Activated CD4-positive, alpha-beta T cell treated with anti-CD3 and anti-CD28 coated beads for 36 hours (primary cell): ENCODE measurements around the gene SOSTDC1. TPM values are rescaled to one million over a fixed set of nuclear protein-coding genes. Genes with fewer than 3 reads are reported as not detected.

Experiments used
- ATAC-seq: fragments of 200-7000 bp; cut with Tn5 transposase; one replicate; pipeline ENCODE4 v1.10.0; 2021; ENCODE audit warnings: mild to moderate bottlenecking, moderate library complexity
- CTCF ChIA-PET: fragments of 350-600 bp; sonication (Branson Sonifier 250); formaldehyde crosslinking; loops from one replicate; lab custom pipeline; 2021; ENCODE audit warnings: antibody characterized with exemption; lab: Charles Lee
- POLR2A ChIA-PET: fragments of 350-600 bp; sonication (Branson Sonifier 250); formaldehyde crosslinking; loops from one replicate; lab custom pipeline; 2021; ENCODE audit warnings: antibody characterized with exemption, inconsistent platforms; lab: Charles Lee
- DNase-seq: peaks from one replicate; pipeline ENCODE4 v3.0.0-alpha.2; 2020
- H3K27ac Mint-ChIP-seq: one replicate; pipeline ENCODE4 v1.8.0; 2021; ENCODE audit warnings: mixed read lengths
- H3K27me3 Mint-ChIP-seq: one replicate; pipeline ENCODE4 v1.8.0; 2021; ENCODE audit warnings: mixed read lengths
- H3K36me3 Mint-ChIP-seq: one replicate; pipeline ENCODE4 v1.8.0; 2021; ENCODE audit warnings: low read depth, mixed read lengths
- H3K4me1 Mint-ChIP-seq: one replicate; pipeline ENCODE4 v1.8.0; 2021; ENCODE audit warnings: mixed read lengths
- H3K4me3 Mint-ChIP-seq: one replicate; pipeline ENCODE4 v1.8.0; 2021; ENCODE audit warnings: mild to moderate bottlenecking, moderate library complexity, mixed read lengths
- H3K9me3 Mint-ChIP-seq: one replicate; pipeline ENCODE4 v1.8.0; 2021; ENCODE audit warnings: low read depth, mixed read lengths
- intact Hi-C, 2 experiments: fragments of 100-400 bp; cut with DNase I in 1 of 2; cut with micrococcal nuclease in 1 of 2; formaldehyde crosslinking; loops; one replicate each; pipeline versions ENCODE4 v1.14.2 to v1.15.1; 2022 to 2024; cut with DNase I, micrococcal nuclease
- total RNA-seq, 2 experiments: library from RNA; stranded (reverse); gene quantifications; one replicate each; pipeline ENCODE4 v1.2.3, GENCODE V29; 2021

Gene SOSTDC1
- total RNA-seq, 2 experiments from 2014 or later: not detected

DNA sequence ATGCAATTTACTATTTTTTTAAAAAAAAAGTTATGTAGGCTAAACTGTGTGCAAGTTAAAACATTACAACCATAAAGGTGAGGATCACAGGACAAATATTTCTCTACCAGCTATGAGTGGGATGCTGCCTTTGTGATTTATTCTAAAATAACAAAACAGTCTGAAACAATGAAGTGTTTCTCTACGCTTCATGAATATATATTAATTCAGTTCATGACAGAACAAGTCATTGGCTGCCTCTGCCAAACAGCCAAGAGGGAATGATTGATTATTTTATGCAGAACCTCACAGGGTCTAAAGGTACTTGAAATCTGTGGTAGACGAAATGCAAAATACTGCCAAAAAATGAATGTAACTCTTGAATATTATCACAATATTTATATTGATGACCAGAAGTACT lies 29.0 kb upstream of the SOSTDC1 start:
- POLR2A ChIA-PET: no interaction called here
- ATAC-seq: no peak
- CTCF ChIA-PET: interaction anchor here (1.8 kb wide), 1 partner anchor 10 kb away, joined by 4 read pairs; no protein-coding TSS in a partner anchor

DNA sequence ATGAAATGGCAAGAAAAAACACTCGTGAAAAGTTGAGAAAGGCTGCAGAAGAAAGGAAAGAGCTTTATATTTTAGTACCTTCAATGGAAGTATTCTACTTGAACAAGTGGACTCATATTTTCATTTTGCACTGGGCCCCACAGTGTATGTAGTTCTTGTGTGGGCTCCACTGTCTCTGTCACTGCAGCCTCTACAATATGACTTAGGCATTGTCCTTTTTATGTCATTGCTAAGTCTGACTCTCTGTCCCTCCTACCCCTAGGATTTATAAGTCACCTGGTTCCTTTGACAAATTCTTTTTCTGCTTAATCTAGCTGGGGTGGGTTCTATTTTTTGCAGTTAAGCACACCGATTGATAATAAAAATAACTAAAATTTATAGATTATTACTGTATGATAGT lies 27.7 kb upstream of the SOSTDC1 start:
- H3K4me3 Mint-ChIP-seq: no peak overlapping the region
- DNase-seq (no peak), ATAC-seq (no peak)
- H3K4me1 Mint-ChIP-seq: peaks cover 6% of the 10 kb centered on the region
- peaks cover 8% of the 10 kb centered on the region for H3K27me3 Mint-ChIP-seq
- H3K27ac Mint-ChIP-seq: no peak overlapping the region
- ChIA-PET POLR2A (no interaction called here), CTCF (interaction anchor here (1.8 kb wide), 1 partner anchor 11 kb away, joined by 4 read pairs; no protein-coding TSS in a partner anchor)
- intact Hi-C loops: loop anchor here in 1 of 2 experiments (2.0 kb wide), 1 partner anchor 72 kb away; no protein-coding TSS in a partner anchor
- no peaks in the 10 kb centered on the region for H3K9me3 Mint-ChIP-seq
- no peaks in the 10 kb centered on the region for H3K36me3 Mint-ChIP-seq

More for the DNA sequence above, 29.0 kb upstream of the SOSTDC1 start:
- Mint-ChIP-seq H3K4me1 (peaks cover 6% of the 10 kb centered on the region), H3K27ac (no peak overlapping the region), H3K36me3 (no peaks in the 10 kb centered on the region), H3K9me3 (no peaks in the 10 kb centered on the region), H3K27me3 (peaks cover 6% of the 10 kb centered on the region), H3K4me3 (no peak overlapping the region)
- no peak for DNase-seq
- intact Hi-C loops: no loop called here

DNA sequence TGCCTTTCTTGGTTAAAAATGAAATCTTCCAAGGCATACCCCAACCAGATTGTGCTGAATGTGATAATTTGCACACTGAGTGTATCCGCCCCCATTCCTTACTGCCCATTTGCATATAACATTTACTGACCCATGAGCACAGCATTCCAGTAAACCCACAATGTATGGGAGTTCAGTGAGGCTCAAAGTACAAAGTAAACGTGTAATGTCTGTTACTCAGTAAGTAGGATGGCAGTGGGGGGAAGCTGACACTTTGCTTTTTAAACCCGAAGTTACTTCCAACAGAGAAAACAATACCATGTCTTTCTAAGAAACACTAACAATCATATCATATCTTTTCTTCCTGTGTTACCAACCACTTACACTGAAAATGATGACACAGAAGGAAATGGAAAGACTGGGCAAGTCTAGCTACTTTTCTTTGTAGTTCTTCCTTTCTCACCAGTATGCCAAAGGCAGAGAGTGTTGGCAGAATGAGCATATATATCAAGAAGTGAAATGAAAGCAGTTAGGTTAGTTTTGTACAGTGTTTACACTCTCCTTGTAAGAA lies 27.1 kb upstream of the SOSTDC1 start:
- Mint-ChIP-seq H3K4me1 (peaks cover 6% of the 10 kb centered on the region), H3K36me3 (no peaks in the 10 kb centered on the region), H3K9me3 (no peaks in the 10 kb centered on the region), H3K4me3 (no peak overlapping the region), H3K27me3 (peaks cover 8% of the 10 kb centered on the region), H3K27ac (no peak overlapping the region)
- DNase-seq (peak; percentile 15), ATAC-seq (peak; percentile 91)
- ChIA-PET POLR2A (no interaction called here), CTCF (no interaction called here)
- intact Hi-C loops: loop anchor here in 1 of 2 experiments (2.0 kb wide), 1 partner anchor 72 kb away; no protein-coding TSS in a partner anchor

DNA sequence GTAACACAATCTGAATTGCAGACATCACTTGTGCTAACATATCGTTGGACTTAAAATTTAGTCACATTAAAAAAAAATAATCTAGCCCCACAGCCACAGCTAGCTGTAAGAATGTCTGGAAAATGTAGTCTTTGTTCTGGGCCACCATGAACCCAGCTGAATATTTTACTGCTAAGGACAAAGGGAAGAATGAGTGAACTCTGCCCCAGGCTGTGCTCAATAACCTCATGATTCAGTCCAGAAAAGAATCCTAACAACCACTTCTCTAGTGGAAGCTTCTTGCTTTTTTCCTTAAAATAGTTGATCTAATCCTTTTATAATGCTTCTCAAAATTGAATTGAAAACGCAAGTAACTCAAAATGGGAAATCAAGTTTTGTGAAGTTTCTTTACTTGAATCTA lies 25.6 kb upstream of the SOSTDC1 start:
- Mint-ChIP-seq H3K36me3 (no peaks in the 10 kb centered on the region), H3K4me1 (peaks cover 6% of the 10 kb centered on the region), H3K4me3 (no peak overlapping the region), H3K27ac (no peak overlapping the region), H3K27me3 (peaks cover 5% of the 10 kb centered on the region), H3K9me3 (no peaks in the 10 kb centered on the region)
- CTCF ChIA-PET: no interaction called here
- no peak for ATAC-seq
- POLR2A ChIA-PET: interaction anchor here (0.6 kb wide), 1 partner anchor 180 kb away, joined by 7 read pairs; no protein-coding TSS in a partner anchor
- no peak for DNase-seq
- intact Hi-C loops: no loop called here

DNA sequence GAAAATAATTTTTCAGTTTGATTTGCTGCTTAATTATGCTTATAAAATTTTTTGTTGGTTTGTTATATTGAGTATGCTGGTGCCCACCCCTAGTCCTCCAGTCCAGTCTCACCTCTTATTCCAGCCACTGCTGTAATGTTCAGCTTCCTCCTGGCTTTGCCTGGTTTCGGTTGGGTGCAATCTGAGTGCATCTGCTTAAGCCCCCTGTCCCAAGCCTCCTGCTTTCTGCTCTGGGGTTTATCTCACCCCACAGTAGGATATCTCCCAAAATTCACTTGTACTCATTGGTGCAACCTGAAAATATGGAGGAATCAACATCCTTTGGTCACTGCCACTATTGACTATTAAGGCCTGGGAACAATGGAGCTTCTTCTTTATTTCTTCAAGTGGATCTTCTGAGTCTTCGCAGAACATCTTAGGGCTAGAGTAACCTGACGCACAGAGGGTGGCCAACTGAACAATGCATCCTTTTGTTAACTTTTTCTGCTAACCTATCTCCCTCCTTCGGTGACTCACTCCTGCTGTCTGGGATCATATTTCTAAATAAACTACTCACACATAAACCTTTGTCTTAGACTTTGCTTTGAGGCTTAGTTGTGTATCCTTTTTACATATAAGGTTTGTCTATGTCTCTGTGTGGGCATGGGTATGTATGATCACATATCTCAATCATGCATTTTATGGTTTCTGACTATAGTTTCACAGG lies 19.1 kb upstream of the SOSTDC1 start:
- Mint-ChIP-seq H3K9me3 (no peaks in the 10 kb centered on the region), H3K4me3 (no peak overlapping the region), H3K36me3 (no peaks in the 10 kb centered on the region), H3K27ac (no peak overlapping the region), H3K4me1 (no peaks in the 10 kb centered on the region), H3K27me3 (peaks cover 3% of the 10 kb centered on the region)
- CTCF ChIA-PET: no interaction called here
- no peak for DNase-seq
- POLR2A ChIA-PET: no interaction called here
- intact Hi-C loops: no loop called here
- no peak for ATAC-seq

DNA sequence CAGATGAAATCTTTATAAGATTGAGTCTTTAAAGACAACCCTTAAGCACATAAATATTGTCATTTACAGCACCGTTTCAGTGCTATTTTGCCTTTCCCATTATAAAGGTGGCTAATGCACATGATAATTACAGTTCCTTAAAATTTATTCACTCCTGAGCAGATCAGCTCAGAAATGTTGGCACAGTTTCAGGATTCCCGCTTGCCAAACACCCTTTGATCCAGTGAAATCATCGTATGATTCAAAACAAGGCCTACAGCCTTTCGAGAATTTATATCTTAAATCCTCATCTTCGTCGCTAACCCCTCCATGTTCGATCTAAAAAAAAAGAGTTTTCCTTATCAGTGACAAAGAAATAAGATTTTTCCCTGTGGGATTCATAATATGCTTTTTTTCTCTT lies 14.1 kb upstream of the SOSTDC1 start:
- intact Hi-C loops: no loop called here
- ChIA-PET CTCF (interaction anchor here (0.9 kb wide), 1 partner anchor 25 kb away, joined by 4 read pairs; no protein-coding TSS in a partner anchor), POLR2A (no interaction called here)
- DNase-seq (no peak), ATAC-seq (no peak)
- no peaks in the 10 kb centered on the region for H3K9me3 Mint-ChIP-seq
- no peaks in the 10 kb centered on the region for H3K4me1 Mint-ChIP-seq
- H3K4me3 Mint-ChIP-seq: no peak overlapping the region
- H3K36me3 Mint-ChIP-seq: no peaks in the 10 kb centered on the region
- no peak overlapping the region for H3K27ac Mint-ChIP-seq
- peaks cover 6% of the 10 kb centered on the region for H3K27me3 Mint-ChIP-seq

DNA sequence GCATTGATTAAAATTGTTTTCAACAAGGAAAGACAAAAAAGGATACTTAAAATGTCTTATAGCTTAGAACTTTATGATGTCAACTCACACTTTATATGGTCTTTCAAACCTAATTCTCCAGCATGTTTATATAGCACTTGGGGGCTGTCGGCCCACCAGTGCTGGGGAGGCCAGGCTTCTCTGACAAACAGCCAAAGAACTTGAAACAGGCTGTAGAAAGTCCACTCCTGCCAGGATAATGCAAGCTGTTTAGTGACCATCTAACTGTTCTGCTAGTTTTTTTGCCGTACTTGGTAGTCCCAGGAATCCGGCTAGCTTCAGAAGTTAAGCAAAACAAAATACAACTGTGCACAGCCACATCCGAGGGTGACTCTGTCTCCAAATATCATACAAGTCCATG lies 13.6 kb upstream of the SOSTDC1 start:
- Mint-ChIP-seq H3K9me3 (no peaks in the 10 kb centered on the region), H3K27ac (no peak overlapping the region), H3K27me3 (peaks cover 8% of the 10 kb centered on the region), H3K36me3 (no peaks in the 10 kb centered on the region), H3K4me3 (no peak overlapping the region), H3K4me1 (no peaks in the 10 kb centered on the region)
- DNase-seq (no peak), ATAC-seq (no peak)
- CTCF ChIA-PET: interaction anchor here (0.9 kb wide), 1 partner anchor 25 kb away, joined by 4 read pairs; no protein-coding TSS in a partner anchor
- intact Hi-C loops: no loop called here
- POLR2A ChIA-PET: no interaction called here

DNA sequence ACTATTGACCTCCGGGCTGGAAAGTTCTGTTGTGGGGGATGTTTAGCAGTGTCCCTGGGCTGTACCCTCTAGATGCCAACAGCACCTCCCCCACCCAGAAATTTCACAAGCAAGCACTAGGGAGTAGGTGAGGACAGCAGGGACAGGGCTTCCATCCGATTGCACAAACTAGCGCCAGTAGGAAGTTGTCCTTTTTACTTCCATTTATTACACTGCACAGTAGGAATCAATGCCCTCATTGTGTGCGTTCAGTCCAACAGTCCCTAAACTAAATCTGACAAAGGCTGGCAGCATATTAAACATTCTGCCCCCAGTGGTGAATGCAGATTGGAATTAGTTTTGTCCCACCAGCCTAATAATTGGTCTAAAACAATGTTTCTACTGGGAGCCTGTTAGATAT lies 6.4 kb upstream of the SOSTDC1 start:
- CTCF ChIA-PET: interaction anchor here (1.0 kb wide), 1 partner anchor 93 kb away, joined by 4 read pairs; no protein-coding TSS in a partner anchor
- Mint-ChIP-seq H3K4me3 (no peak overlapping the region), H3K4me1 (no peaks in the 10 kb centered on the region), H3K9me3 (no peaks in the 10 kb centered on the region), H3K27ac (no peak overlapping the region), H3K36me3 (no peaks in the 10 kb centered on the region), H3K27me3 (peaks cover 9% of the 10 kb centered on the region)
- intact Hi-C loops: no loop called here
- no peak for DNase-seq
- ATAC-seq: no peak
- POLR2A ChIA-PET: no interaction called here

DNA sequence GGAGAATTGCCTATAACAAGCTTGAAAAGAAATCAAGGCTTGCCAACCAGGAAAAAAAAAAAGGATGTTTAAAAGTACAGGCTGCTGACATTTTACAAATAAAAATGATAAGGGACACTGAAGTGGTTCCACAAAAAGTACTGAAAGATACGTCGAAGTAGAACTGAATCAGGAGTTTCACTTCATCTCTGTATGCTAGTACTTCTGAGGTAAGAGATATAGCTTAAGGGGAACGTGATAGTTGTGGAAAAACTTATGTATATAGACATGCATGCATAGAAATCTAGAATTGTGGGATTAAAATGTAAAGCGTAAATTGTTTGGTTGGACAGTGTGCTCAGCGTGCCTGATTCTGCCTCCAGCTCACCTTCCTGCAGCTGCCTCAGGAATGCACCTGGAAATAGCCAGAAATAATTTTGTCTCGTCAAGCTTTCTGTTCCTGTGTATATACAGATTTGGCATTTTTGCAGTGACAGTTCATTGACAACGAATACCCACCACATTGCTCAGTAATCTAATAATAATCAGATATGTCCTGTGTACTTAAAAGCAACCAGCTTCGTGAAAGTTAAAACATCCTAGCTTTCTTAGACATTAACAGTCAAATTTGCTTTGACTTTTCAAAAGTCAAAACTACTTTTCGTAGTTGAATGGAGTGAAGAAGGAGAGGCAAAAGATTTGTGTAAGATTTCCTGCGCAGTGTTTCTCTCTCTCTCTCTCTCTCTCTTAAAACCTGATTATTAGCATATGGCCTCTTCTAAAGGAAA lies 1.4 kb downstream of the SOSTDC1 start:
- H3K27me3 Mint-ChIP-seq: no peaks in the 10 kb centered on the region
- H3K9me3 Mint-ChIP-seq: no peaks in the 10 kb centered on the region
- H3K36me3 Mint-ChIP-seq: no peaks in the 10 kb centered on the region
- DNase-seq (no peak), ATAC-seq (no peak)
- intact Hi-C loops: no loop called here
- ChIA-PET CTCF (interaction anchor here (1.9 kb wide), 1 partner anchor 9 kb away, joined by 8 read pairs; no protein-coding TSS in a partner anchor), POLR2A (no interaction called here)
- H3K4me3 Mint-ChIP-seq: no peak overlapping the region
- H3K4me1 Mint-ChIP-seq: peaks cover 2% of the 10 kb centered on the region
- no peak overlapping the region for H3K27ac Mint-ChIP-seq

DNA sequence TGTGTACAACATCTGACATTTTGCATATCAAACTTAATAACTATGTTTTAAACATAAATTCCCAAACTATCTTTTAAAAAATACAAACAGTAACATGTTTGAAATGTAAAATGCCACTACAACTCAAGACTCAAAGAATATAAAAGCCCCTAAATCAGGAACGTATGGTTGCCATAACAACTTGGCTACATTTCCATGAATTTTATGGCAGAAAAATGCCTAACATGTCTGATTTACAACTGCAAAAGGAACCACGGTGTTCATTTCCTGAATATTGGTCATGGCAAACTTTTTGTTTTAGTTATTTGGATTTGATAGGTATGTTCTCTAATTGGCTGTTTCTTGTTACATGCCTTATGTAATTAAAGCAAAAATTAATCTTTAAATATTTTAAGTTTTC lies 2.0 kb downstream of the SOSTDC1 start:
- no peak for ATAC-seq
- Mint-ChIP-seq H3K36me3 (no peaks in the 10 kb centered on the region), H3K27me3 (no peaks in the 10 kb centered on the region), H3K9me3 (no peaks in the 10 kb centered on the region), H3K27ac (no peak overlapping the region), H3K4me3 (no peak overlapping the region), H3K4me1 (peaks cover 2% of the 10 kb centered on the region)
- CTCF ChIA-PET: interaction anchor here (0.7 to 1.9 kb wide), 2 partner anchors 9 to 13 kb away, joined by 3 to 8 read pairs; no protein-coding TSS in a partner anchor
- intact Hi-C loops: no loop called here
- no peak for DNase-seq
- POLR2A ChIA-PET: no interaction called here

DNA sequence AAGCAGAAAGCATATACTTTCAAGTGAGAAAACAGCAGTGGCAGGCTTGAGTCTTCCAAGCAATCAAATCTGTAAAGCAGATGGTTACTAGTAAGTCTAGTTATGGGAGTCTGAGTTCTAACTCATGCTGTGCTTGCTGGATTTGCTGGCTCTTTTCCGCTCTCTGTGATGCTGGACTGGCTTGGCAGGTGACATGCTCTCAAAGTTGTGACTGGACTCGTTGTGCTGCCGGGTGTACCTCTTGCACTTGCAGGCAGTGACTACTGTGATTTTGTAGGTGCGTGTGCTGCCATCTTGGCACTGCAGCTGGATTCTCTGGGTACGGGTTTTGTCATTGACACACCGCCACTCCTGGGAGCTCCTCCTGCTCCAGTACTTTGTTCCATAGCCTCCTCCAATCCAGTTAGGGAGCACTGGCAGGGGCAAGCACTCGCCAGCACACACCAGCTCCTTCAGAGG lies 3.1 kb downstream of the SOSTDC1 start:
- Mint-ChIP-seq H3K27me3 (no peaks in the 10 kb centered on the region), H3K4me3 (no peak overlapping the region), H3K27ac (no peak overlapping the region), H3K4me1 (peaks cover 2% of the 10 kb centered on the region), H3K36me3 (no peaks in the 10 kb centered on the region), H3K9me3 (no peaks in the 10 kb centered on the region)
- POLR2A ChIA-PET: no interaction called here
- ATAC-seq (no peak), DNase-seq (no peak)
- CTCF ChIA-PET: no interaction called here
- intact Hi-C loops: no loop called here
